PC-9 (cell line): ENCODE measurements around the gene KCNMB2. TPM values are rescaled to one million over a fixed set of nuclear protein-coding genes. Genes with fewer than 3 reads are reported as not detected.

Experiments used
- BruUV-seq: library from RNA; stranded (reverse); fragments of 400-500 nt; replicated peaks from 2 replicates; lab custom pipeline; 2021; lab: Mats Ljungman, UMichigan
- CTCF ChIA-PET: fragments of 300-600 bp; sonication (Branson Sonifier 250); formaldehyde crosslinking; loops from one replicate; lab custom pipeline; 2022; ENCODE audit warnings: antibody characterized with exemption; lab: Charles Lee
- POLR2A ChIA-PET: fragments of 300-600 bp; sonication (Branson Sonifier 250); formaldehyde crosslinking; loops from one replicate; lab custom pipeline; 2022; ENCODE audit warnings: antibody characterized with exemption; ENCODE audit not compliant: unreplicated experiment; lab: Charles Lee
- DNase-seq, 2 experiments: peaks; one replicate each; pipeline versions ENCODE4 v3.0.0 to v3.0.0-alpha.2; 2015 to 2022; ENCODE audit warnings: mixed read lengths in 1 of 2
- H2AFZ ChIP-seq: fragments of 200-600 bp; sonication (generic); 2 replicates; pipeline ENCODE4 v1.8.1; 2017; ENCODE audit warnings: antibody characterized with exemption
- H3F3A ChIP-seq: fragments of 200-600 bp; sonication (generic); 2 replicates; pipeline ENCODE4 v1.8.1; 2017; ENCODE audit warnings: antibody characterized with exemption, mild to moderate bottlenecking, low read depth; ENCODE audit not compliant: insufficient read depth
- H3K27ac ChIP-seq: fragments of 200-600 bp; sonication (generic); 2 replicates; pipeline ENCODE4 v1.6.1; 2016; ENCODE audit warnings: mixed run types
- H3K27me3 ChIP-seq: fragments of 200-600 bp; sonication (generic); 2 replicates; pipeline ENCODE4 v1.6.1; 2016; ENCODE audit warnings: low read depth, mixed run types; ENCODE audit not compliant: insufficient read depth
- H3K36me3 ChIP-seq: fragments of 200-600 bp; sonication (generic); 2 replicates; pipeline ENCODE4 v1.6.1; 2016; ENCODE audit warnings: low read depth, mixed run types
- H3K4me1 ChIP-seq: fragments of 200-600 bp; sonication (generic); replicated peaks from 2 replicates; pipeline ENCODE4 v1.6.1; 2016; ENCODE audit warnings: mixed run types; ENCODE audit not compliant: insufficient read depth
- H3K4me2 ChIP-seq: fragments of 200-600 bp; sonication (generic); 2 replicates; pipeline ENCODE4 v1.6.1; 2017; ENCODE audit warnings: mixed run types
- H3K4me3 ChIP-seq: fragments of 200-600 bp; sonication (generic); 2 replicates; pipeline ENCODE4 v1.6.1; 2016; ENCODE audit warnings: mixed run types
- H3K79me2 ChIP-seq: fragments of 200-600 bp; sonication (generic); 2 replicates; pipeline ENCODE4 v1.6.1; 2017; ENCODE audit warnings: low read depth, mixed run types
- H3K9me2 ChIP-seq: fragments of 200-600 bp; sonication (generic); 2 replicates; pipeline ENCODE4 v1.8.1; 2017; ENCODE audit warnings: mild to moderate bottlenecking; ENCODE audit not compliant: insufficient read depth
- H3K9me3 ChIP-seq: fragments of 200-600 bp; sonication (generic); 2 replicates; pipeline ENCODE4 v1.8.1; 2016; ENCODE audit warnings: low read depth; ENCODE audit not compliant: insufficient read depth
- H4K20me1 ChIP-seq: fragments of 200-600 bp; sonication (generic); 2 replicates; pipeline ENCODE4 v1.8.1; 2017; ENCODE audit not compliant: insufficient read depth
- CTCF ChIP-seq: fragments of 200-600 bp; sonication (generic); conservative IDR thresholded peaks from 2 replicates; pipeline ENCODE4 v1.6.1; 2017; ENCODE audit warnings: mixed run types, antibody characterized with exemption, mild to moderate bottlenecking, moderate library complexity
- EZH2 ChIP-seq: fragments of 200-600 bp; sonication (generic); IDR thresholded peaks from 2 replicates; pipeline ENCODE4 v1.8.0; 2017; ENCODE audit warnings: antibody characterized with exemption, low read depth
- intact Hi-C: fragments of 100-400 bp; cut with micrococcal nuclease; formaldehyde crosslinking; loops from one replicate; pipeline ENCODE4 v1.10.0; 2022; ENCODE audit not compliant: unreplicated experiment
- total RNA-seq: library from RNA; stranded (reverse); gene quantifications from 2 replicates; pipeline ENCODE4 v1.2.3, GENCODE V29; 2021

The KCNMB2 gene
- total RNA-seq, 1 experiment from 2014 or later: not detected

GRCh38 chr3:178593786-178594185, 57.5 kb downstream of the KCNMB2 start:
- no peaks in the 10 kb centered on the region for H3K36me3 ChIP-seq
- H2AFZ ChIP-seq: no peak overlapping the region
- intact Hi-C loops: no loop called here
- no peaks in the 10 kb centered on the region for H3K9me3 ChIP-seq
- H3K27ac ChIP-seq: no peak overlapping the region
- no peak overlapping the region for H3K4me3 ChIP-seq
- no peaks in the 10 kb centered on the region for H3F3A ChIP-seq
- H3K4me2 ChIP-seq: no peak overlapping the region
- no peak for TF ChIP-seq CTCF
- no peak for TF ChIP-seq EZH2
- no peak for DNase-seq
- peaks cover 3% of the 10 kb centered on the region; the same call in 1 of the 2 replicates for H3K9me2 ChIP-seq
- CTCF ChIA-PET: no interaction called here
- H3K79me2 ChIP-seq: no peaks in the 10 kb centered on the region
- no peaks in the 10 kb centered on the region for H3K27me3 ChIP-seq
- H4K20me1 ChIP-seq: no peaks in the 10 kb centered on the region
- POLR2A ChIA-PET: no interaction called here
- no peaks in the 10 kb centered on the region for H3K4me1 ChIP-seq
- no TSS peak for BruUV-seq

GRCh38 chr3:178597371-178597770, 61.1 kb downstream of the KCNMB2 start:
- CTCF ChIA-PET: no interaction called here
- BruUV-seq: no TSS peak

GRCh38 chr3:178602856-178603255, 66.6 kb downstream of the KCNMB2 start:
- TF ChIP-seq CTCF (no peak), EZH2 (no peak)
- intact Hi-C loops: no loop called here
- no TSS peak for BruUV-seq

More at GRCh38 chr3:178597371-178597770, 61.1 kb downstream of the KCNMB2 start:
- Histone ChIP-seq H3K4me1 (no peaks in the 10 kb centered on the region), H3K27ac (no peak overlapping the region), H3K4me2 (no peak overlapping the region), H3K9me2 (peaks cover 3% of the 10 kb centered on the region; the same call in 1 of the 2 replicates), H3F3A (no peaks in the 10 kb centered on the region), H3K79me2 (no peaks in the 10 kb centered on the region), H3K36me3 (no peaks in the 10 kb centered on the region), H2AFZ (no peak overlapping the region), H3K4me3 (no peak overlapping the region), H4K20me1 (no peaks in the 10 kb centered on the region), H3K27me3 (no peaks in the 10 kb centered on the region), H3K9me3 (no peaks in the 10 kb centered on the region)
- no peak for DNase-seq
- POLR2A ChIA-PET: no interaction called here
- intact Hi-C loops: no loop called here
- TF ChIP-seq CTCF (no peak), EZH2 (no peak)

More at GRCh38 chr3:178602856-178603255, 66.6 kb downstream of the KCNMB2 start:
- Histone ChIP-seq H4K20me1 (no peaks in the 10 kb centered on the region), H3K4me3 (no peak overlapping the region), H3K4me1 (no peaks in the 10 kb centered on the region), H3K79me2 (no peaks in the 10 kb centered on the region), H3K9me3 (no peaks in the 10 kb centered on the region), H2AFZ (no peak overlapping the region), H3K27ac (no peak overlapping the region), H3K4me2 (no peak overlapping the region), H3K9me2 (peaks cover 3% of the 10 kb centered on the region; the same call in 1 of the 2 replicates), H3F3A (no peaks in the 10 kb centered on the region), H3K36me3 (no peaks in the 10 kb centered on the region), H3K27me3 (no peaks in the 10 kb centered on the region)
- CTCF ChIA-PET: interaction anchor here (0.6 kb wide), 1 partner anchor 556 kb away, joined by 3 read pairs; no protein-coding TSS in a partner anchor
- no peak for DNase-seq
- POLR2A ChIA-PET: no interaction called here
